Measurements from ENCODE around the gene RAB20.
"Not testable (repeated sequence)": the region's sequence is repeated elsewhere in the genome, so short reads cannot be mapped to it uniquely, and the experiment has no call there.

The RAB20 gene

DNA sequence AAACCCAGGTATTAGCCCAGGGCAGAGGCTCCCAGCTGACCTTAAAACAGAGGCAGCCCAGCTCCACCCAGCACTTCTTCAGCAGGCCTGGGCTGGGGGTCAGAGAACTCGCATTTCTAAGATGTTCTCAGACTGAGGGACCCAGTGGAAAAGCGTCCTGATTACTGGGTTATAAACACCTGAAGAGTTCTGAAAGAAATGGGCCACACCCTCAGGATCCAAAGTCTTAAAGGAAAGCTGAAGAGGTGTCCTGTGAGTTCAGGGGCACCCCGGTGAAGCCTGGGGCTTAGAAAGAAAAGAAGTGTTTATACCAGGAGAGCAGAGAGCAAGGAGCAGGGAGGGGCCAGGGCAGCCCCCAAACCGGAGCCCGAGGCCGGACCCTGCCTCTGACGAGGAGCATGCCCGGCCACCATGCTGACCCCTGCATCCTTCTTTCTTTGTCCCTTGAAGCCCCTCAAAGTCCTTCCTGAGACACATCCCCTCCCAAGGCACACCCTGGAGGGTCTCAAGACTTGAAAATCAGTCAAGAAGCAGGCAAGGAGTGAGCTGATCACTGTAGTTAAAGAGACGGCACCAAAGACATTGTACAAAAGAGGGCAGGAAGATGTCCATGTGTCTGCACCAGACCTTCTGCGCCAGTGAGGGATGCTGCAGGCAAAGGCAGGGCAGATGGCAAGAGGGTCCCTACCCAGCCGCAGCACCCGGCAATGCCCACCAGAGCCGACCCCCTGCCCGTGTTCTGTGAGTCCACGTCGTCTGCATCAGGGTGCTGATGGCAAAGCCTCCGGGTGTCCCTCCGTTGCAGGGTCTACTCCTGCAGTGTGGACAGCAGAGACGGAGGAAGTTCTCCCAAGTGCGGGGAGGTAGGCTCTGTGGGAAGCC lies 10.6 kb upstream of the RAB20 start:
- TF ChIP-seq CTBP1 (IDR thresholded peaks at IDR 0.05; ENCODE audit: borderline replicate concordance) (no peak), FOXK2 (IDR thresholded peaks at IDR 0.05) (no peak), HDGF (IDR thresholded peaks at IDR 0.05; ENCODE audit: borderline replicate concordance) (no peak), FOXA1 (IDR thresholded peaks at IDR 0.05) (no peak), SP1 (IDR thresholded peaks at IDR 0.05) (no peak), BHLHE40 (IDR thresholded peaks at IDR 0.05; ENCODE audit: borderline replicate concordance) (no peak), ARNT (IDR thresholded peaks at IDR 0.05) (no peak), FOXM1 (IDR thresholded peaks at IDR 0.05; ENCODE audit: borderline replicate concordance) (no peak), TARDBP (IDR thresholded peaks at IDR 0.05) (no peak), ELF4 (IDR thresholded peaks at IDR 0.05) (no peak), LEF1 (IDR thresholded peaks at IDR 0.05; ENCODE audit: borderline replicate concordance) (no peak), PKNOX1 (IDR thresholded peaks at IDR 0.05) (no peak), SUZ12 (IDR thresholded peaks at IDR 0.05) (no peak), NFRKB (IDR thresholded peaks at IDR 0.05) (no peak), L3MBTL2 (conservative IDR thresholded peaks at IDR 0.05) (no peak), ZNF384 (IDR thresholded peaks at IDR 0.05) (no peak)
- POLR2A ChIA-PET: no interaction called here
- no peak for DNase-seq (ENCODE audit: extremely low spot score)
- CTCF ChIA-PET: no interaction called here

GRCh38 chr13:110570886-110571285 lies 9.4 kb upstream of the RAB20 start:
- TF ChIP-seq SUZ12 (IDR thresholded peaks at IDR 0.05): no peak
- no peak for TF ChIP-seq LEF1 (IDR thresholded peaks at IDR 0.05; ENCODE audit: borderline replicate concordance)
- no peak for TF ChIP-seq BHLHE40 (IDR thresholded peaks at IDR 0.05; ENCODE audit: borderline replicate concordance)
- TF ChIP-seq PKNOX1 (IDR thresholded peaks at IDR 0.05): no peak
- TF ChIP-seq HDGF (IDR thresholded peaks at IDR 0.05; ENCODE audit: borderline replicate concordance): no peak
- TF ChIP-seq CTBP1 (IDR thresholded peaks at IDR 0.05; ENCODE audit: borderline replicate concordance): no peak
- no peak for TF ChIP-seq L3MBTL2 (conservative IDR thresholded peaks at IDR 0.05)
- no peak for TF ChIP-seq FOXK2 (IDR thresholded peaks at IDR 0.05)
- no peak for TF ChIP-seq SP1 (IDR thresholded peaks at IDR 0.05)
- no peak for TF ChIP-seq ARNT (IDR thresholded peaks at IDR 0.05)
- no peak for TF ChIP-seq ZNF384 (IDR thresholded peaks at IDR 0.05)
- no peak for TF ChIP-seq TARDBP (IDR thresholded peaks at IDR 0.05)
- TF ChIP-seq NFRKB (IDR thresholded peaks at IDR 0.05): no peak
- ChIA-PET POLR2A (no interaction called here), CTCF (no interaction called here)
- DNase-seq (ENCODE audit: extremely low spot score): no peak

GRCh38 chr13:110569962-110570361 lies 8.4 kb upstream of the RAB20 start:
- POLR2A ChIA-PET; DNase-seq (ENCODE audit: extremely low spot score); CTCF ChIA-PET: not testable (repeated sequence)

DNA sequence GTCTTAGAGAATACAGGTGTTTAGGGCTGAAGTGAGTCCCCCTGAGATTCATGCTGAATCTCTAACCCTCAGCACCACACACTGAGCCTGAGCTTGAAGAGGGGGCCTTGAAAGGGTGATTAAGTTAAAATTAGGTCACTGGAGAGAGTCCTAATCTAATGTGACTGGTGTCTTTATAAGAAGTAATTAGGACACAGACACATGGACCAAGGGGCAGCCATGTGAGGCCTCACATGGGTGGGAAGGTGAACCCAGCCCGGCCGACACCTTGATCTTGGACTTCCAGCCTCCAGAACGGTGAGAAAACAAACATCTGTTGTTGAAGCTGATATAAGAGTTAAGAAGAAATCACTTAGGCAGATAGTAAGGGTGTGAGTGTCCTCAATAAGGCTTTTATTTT lies 7.1 kb upstream of the RAB20 start:
- TF ChIP-seq NFRKB (IDR thresholded peaks at IDR 0.05) (no peak), SUZ12 (IDR thresholded peaks at IDR 0.05) (no peak), LEF1 (IDR thresholded peaks at IDR 0.05; ENCODE audit: borderline replicate concordance) (no peak), BHLHE40 (IDR thresholded peaks at IDR 0.05; ENCODE audit: borderline replicate concordance) (no peak), FOXM1 (IDR thresholded peaks at IDR 0.05; ENCODE audit: borderline replicate concordance) (no peak), ELF4 (IDR thresholded peaks at IDR 0.05) (no peak), SP1 (IDR thresholded peaks at IDR 0.05) (no peak), FOXA1 (IDR thresholded peaks at IDR 0.05) (no peak), CTBP1 (IDR thresholded peaks at IDR 0.05; ENCODE audit: borderline replicate concordance) (no peak), FOXK2 (IDR thresholded peaks at IDR 0.05) (no peak), TARDBP (IDR thresholded peaks at IDR 0.05) (no peak), HDGF (IDR thresholded peaks at IDR 0.05; ENCODE audit: borderline replicate concordance) (no peak), ZNF384 (IDR thresholded peaks at IDR 0.05) (no peak), PKNOX1 (IDR thresholded peaks at IDR 0.05) (no peak), ARNT (IDR thresholded peaks at IDR 0.05) (no peak), L3MBTL2 (conservative IDR thresholded peaks at IDR 0.05) (no peak)
- no peak for DNase-seq (ENCODE audit: extremely low spot score)
- ChIA-PET CTCF (no interaction called here), POLR2A (no interaction called here)

DNA sequence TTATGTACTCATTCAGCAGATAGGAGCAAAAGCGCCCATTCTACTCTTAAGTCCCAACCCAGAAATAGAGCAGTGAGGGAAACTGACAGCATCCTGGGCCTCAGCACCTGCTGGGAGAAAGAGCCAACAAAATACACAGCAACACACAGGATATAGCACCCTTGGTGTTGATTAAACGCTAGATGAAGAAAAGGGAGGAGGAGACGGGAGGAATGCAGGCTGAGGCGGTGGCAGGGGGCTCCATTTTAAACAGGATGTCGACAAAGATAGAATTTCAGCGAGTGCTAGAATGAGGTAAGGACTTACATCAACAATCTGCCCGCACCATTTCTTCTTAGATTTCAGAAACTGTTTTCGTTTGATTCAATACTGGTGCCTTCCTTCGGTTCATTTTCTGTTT lies 4.6 kb upstream of the RAB20 start:
- CTCF ChIA-PET: interaction anchor here (0.5 kb wide), 1 partner anchor 1606 kb away, joined by 5 read pairs; no protein-coding TSS in a partner anchor

GRCh38 chr13:110565296-110565695 lies 3.8 kb upstream of the RAB20 start:
- no peak for TF ChIP-seq LEF1 (IDR thresholded peaks at IDR 0.05; ENCODE audit: borderline replicate concordance)
- no peak for TF ChIP-seq ZNF384 (IDR thresholded peaks at IDR 0.05)
- TF ChIP-seq PKNOX1 (IDR thresholded peaks at IDR 0.05): peak; percentile 51
- no peak for TF ChIP-seq CTBP1 (IDR thresholded peaks at IDR 0.05; ENCODE audit: borderline replicate concordance)
- TF ChIP-seq TARDBP (IDR thresholded peaks at IDR 0.05): no peak
- TF ChIP-seq HDGF (IDR thresholded peaks at IDR 0.05; ENCODE audit: borderline replicate concordance): no peak
- ChIA-PET CTCF (interaction anchor here (0.6 kb wide), 1 partner anchor 124 kb away, joined by 3 read pairs; no protein-coding TSS in a partner anchor), POLR2A (no interaction called here)
- peak; percentile 10 for DNase-seq (ENCODE audit: extremely low spot score)

More for the DNA sequence above, 4.6 kb upstream of the RAB20 start:
- TF ChIP-seq NFRKB (IDR thresholded peaks at IDR 0.05) (no peak), SUZ12 (IDR thresholded peaks at IDR 0.05) (no peak), TARDBP (IDR thresholded peaks at IDR 0.05) (no peak), FOXA1 (IDR thresholded peaks at IDR 0.05) (no peak)
- no peak for DNase-seq (ENCODE audit: extremely low spot score)
- POLR2A ChIA-PET: no interaction called here
